Thoracic aorta (tissue), 2 donors: ENCODE measurements around the gene NAPB. TPM values are rescaled to one million over a fixed set of nuclear protein-coding genes. Genes with fewer than 3 reads are reported as not detected.

Experiments
- ATAC-seq: fragments of 150-250 bp; one replicate; pipeline ENCODE4 v1.8.0; 2017; ENCODE audit warnings: low read depth; ENCODE audit not compliant: insufficient number of reproducible peaks, low FRiP score
- DNase-seq: peaks from one replicate; pipeline ENCODE4 v3.0.0-alpha.2; 2020; ENCODE audit warnings: low spot score
- H3K27ac ChIP-seq, 2 donors: fragments of 200-600 bp; sonication (generic); 1 replicate in 1 of 2; 2 replicates in 1 of 2; pipeline ENCODE4 v1.5.1; 2016; ENCODE audit warnings: mild to moderate bottlenecking in 2 of 2, moderate library complexity in 2 of 2
- H3K27me3 ChIP-seq: fragments of 200-600 bp; sonication (generic); replicated peaks from 2 replicates; pipeline ENCODE4 v1.6.0; 2016; ENCODE audit warnings: mild to moderate bottlenecking; ENCODE audit not compliant: insufficient read depth
- H3K36me3 ChIP-seq: fragments of 200-600 bp; sonication (generic); one replicate; pipeline ENCODE4 v1.5.1; 2016
- H3K4me1 ChIP-seq, 2 donors: fragments of 200-600 bp; sonication (generic); 1 replicate in 1 of 2; 2 replicates in 1 of 2; pipeline versions ENCODE4 v1.5.1 to v1.6.0; 2016; ENCODE audit warnings: low read depth in 2 of 2, mild to moderate bottlenecking in 1 of 2; ENCODE audit not compliant: control insufficient read depth in 1 of 2
- H3K4me3 ChIP-seq: fragments of 200-600 bp; sonication (generic); 2 replicates; pipeline ENCODE4 v1.5.1; 2016; ENCODE audit warnings: mild to moderate bottlenecking
- H3K9me3 ChIP-seq: fragments of 200-600 bp; sonication (generic); 2 replicates; pipeline ENCODE4 v1.5.1; 2016
- CTCF ChIP-seq: fragments of 200-600 bp; sonication (generic); IDR thresholded peaks from one replicate; pipeline ENCODE4 v1.5.1; 2019; ENCODE audit warnings: antibody characterized with exemption
- total RNA-seq, 2 donors: library from RNA; depleted of rRNA; stranded (reverse); fragments of >200 nt; gene quantifications; one replicate each; pipeline versions ENCODE4 v1.1.0 to v1.2.3, GENCODE V29; 2016

Gene NAPB
- total RNA-seq, 2 donors from 2014 or later = 10.2 to 17.1 TPM

DNA sequence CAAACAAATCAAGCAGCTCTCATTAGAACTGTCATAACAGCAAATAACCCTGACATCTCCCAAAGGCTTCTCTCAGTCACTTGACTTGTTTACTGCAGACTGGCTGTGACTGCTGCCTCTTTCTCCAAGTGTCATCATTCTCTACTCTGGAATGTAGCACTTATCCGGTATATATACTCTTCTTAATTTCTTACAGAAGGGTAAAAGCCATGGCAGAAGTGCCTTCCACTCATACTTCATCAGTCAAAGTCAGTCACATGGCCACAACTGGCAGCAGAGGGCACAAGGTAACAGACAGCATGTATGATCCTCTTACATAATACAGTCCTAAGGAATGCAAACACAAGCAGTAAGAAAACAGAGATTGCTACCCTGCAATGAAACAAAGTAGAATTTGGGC is 9.3 kb downstream of the NAPB start:
- Histone ChIP-seq H3K4me1 (peaks cover 4 to 12% of the 10 kb centered on the region in 2 donors), H3K9me3 (no peaks in the 10 kb centered on the region), H3K27me3 (no peaks in the 10 kb centered on the region), H3K27ac (no peak overlapping the region), H3K36me3 (no peaks in the 10 kb centered on the region), H3K4me3 (no peak overlapping the region)
- ATAC-seq (no peak), DNase-seq (no peak)
- no peak for TF ChIP-seq CTCF

- no peak for DNase-seq
- ATAC-seq = no peak
- H3K4me1 ChIP-seq = peaks cover 4 to 7% of the 10 kb centered on the region in 2 donors
Observed at GRCh38 chr20:23410916-23411695, 10.2 kb downstream of the NAPB start.

GRCh38 chr20:23409800-23410199 is 11.5 kb downstream of the NAPB start:
- no peaks in the 10 kb centered on the region for H3K27me3 ChIP-seq
- DNase-seq = no peak
- no peaks in the 10 kb centered on the region for H3K9me3 ChIP-seq
- peaks cover 4 to 7% of the 10 kb centered on the region in 2 donors for H3K4me1 ChIP-seq
- ATAC-seq = no peak
- TF ChIP-seq CTCF = no peak
- H3K4me3 ChIP-seq = no peak overlapping the region
- H3K27ac ChIP-seq = no peak overlapping the region
- no peaks in the 10 kb centered on the region for H3K36me3 ChIP-seq

More at GRCh38 chr20:23410916-23411695, 10.2 kb downstream of the NAPB start:
- Histone ChIP-seq H3K27ac (no peak overlapping the region), H3K4me3 (no peak overlapping the region), H3K27me3 (no peaks in the 10 kb centered on the region), H3K9me3 (no peaks in the 10 kb centered on the region), H3K36me3 (no peaks in the 10 kb centered on the region)
- no peak for TF ChIP-seq CTCF

GRCh38 chr20:23408957-23409356 is 12.3 kb downstream of the NAPB start:
- Histone ChIP-seq H3K4me3 (no peak overlapping the region), H3K27me3 (no peaks in the 10 kb centered on the region), H3K9me3 (no peaks in the 10 kb centered on the region), H3K36me3 (no peaks in the 10 kb centered on the region), H3K27ac (no peak overlapping the region), H3K4me1 (peaks cover 7 to 8% of the 10 kb centered on the region in 2 donors)
- no peak for ATAC-seq
- TF ChIP-seq CTCF = no peak
- DNase-seq = no peak

DNA sequence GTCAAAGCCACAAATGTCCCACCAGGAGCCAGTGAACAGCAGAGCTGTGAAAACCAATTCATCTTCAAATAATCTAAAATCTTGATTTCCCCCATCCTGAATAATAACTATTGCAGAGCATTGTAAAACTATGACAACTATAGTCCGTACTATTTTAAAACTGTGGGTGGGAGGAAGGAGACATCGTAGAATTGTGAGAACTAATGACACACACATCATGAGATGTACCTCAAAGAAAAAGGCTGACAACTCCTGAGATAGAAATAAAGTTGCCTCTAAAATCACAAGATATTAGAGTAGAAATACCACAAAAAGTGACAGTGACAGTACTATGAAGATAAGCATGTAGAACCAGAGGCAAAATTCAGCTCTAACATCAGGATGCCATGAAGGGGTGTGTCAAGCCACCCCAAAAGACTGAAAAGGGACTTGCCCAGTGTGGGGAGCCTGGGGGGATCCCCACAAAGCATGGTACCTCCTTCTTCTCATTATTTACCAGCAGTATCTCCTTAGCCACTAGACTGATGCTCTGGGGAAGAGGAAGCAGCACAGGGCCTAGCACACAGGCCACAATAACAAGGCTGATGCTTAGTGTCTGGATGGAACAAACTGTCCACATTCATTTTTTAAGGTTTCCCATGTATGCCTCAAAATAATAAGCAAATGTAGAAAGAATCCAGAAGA is 13.4 kb downstream of the NAPB start:
- Histone ChIP-seq H3K36me3 (no peaks in the 10 kb centered on the region), H3K27ac (no peak overlapping the region), H3K4me3 (no peak overlapping the region), H3K27me3 (no peaks in the 10 kb centered on the region), H3K4me1 (peaks cover 7 to 9% of the 10 kb centered on the region in 2 donors), H3K9me3 (no peaks in the 10 kb centered on the region)
- no peak for TF ChIP-seq CTCF
- ATAC-seq = no peak
- no peak for DNase-seq
